HPDE6-E6E7 (cell line): ENCODE data around the gene SLC35A4.
A peak's percentile ranks its signal among the peaks of the same experiment; 100 is the strongest.
"Not testable (repeated sequence)": the region's sequence is repeated elsewhere in the genome, so short reads cannot be mapped to it uniquely, and the experiment has no call there.

ENCODE experiments used
- DNase-seq: peaks from one replicate; pipeline ENCODE4 v3.0.0; 2011; ENCODE audit warnings: missing footprints; ENCODE audit errors: extremely low spot score

Gene SLC35A4

DNA sequence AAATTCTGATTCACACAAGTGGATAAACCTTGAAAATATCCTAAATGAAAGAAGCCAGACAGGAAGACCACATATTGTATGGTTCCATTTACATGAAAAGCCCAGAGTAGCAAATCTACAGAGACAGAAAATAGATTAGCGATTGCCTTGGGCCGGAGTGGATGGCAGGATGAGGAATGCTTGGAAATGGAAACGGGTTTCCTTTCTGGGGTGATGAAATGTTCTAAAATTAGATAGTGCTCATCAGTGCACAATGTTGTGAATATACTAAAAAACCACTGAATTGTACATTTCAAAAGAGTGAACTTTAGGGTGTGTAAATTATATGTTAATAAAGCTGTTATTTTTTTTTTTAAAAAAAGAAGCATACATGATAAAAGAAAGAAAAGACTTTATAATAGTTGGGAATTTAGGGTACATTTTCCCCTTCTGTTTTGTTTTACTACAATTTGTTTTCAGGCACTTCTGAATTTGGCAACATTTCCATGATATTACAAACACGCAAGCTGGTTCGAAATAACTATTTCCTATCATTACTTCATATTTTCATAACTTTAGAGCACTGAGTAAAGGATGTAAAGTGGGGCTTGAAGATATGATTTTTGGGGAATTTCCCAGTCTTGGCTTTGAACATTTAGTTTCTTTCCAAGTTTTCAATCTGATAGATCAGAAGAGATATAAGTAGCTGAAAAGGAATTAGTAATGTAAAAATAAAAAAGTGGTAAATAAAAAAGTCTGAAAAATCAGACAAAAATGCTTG lies 23.9 kb downstream of the SLC35A4 start:
- DNase-seq: no peak

DNA sequence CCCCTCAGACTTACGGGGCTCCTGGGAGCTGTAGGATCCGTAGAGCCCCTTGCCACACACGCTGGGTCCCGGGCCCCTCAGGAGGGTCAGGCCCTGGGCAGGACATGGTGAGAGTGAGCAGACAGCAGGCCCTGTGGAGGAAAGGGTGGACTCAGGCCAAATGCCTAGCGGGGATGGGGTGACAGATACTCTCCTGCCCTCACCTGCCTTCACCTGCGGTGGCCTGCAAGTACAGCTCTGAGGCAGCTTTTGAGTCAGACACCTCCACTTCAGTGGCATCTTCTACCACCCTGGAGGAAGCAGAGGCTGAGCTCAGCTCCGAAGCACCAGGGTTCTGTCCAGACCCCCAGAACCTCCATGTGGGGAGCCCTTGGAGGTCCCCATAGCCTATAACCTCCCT lies 26.2 kb downstream of the SLC35A4 start:
- DNase-seq: no peak

DNA sequence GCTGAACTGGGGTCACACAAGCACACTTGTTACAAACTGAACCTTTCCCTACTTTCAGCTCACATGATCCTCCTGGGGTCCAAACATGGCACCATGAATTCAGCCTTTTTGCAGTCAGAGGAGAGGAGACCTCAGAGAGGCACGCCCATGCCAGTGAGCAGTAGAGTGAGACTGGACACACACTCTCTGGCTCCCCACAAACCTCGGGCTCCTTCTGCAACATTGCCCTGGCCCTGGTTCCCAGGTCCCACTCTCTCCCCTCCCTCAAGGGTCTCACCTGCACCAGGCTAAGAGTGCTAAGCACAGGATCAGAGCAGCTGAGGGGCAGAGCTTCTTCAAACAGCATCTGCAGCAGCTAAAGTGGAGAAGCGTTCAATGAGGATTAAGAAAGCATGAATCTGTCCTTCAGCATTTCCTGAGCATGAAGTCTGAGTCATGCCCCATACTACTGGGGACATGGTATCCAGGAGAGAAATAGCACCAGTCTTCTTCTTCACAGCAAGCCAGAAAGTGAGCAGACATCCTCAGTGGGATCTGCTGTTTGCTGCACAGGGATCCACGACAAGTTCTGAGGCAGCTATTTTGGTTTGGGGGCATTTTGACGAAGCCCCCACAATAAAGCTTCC lies 27.2 kb downstream of the SLC35A4 start:
- peak; percentile 56 for DNase-seq

DNA sequence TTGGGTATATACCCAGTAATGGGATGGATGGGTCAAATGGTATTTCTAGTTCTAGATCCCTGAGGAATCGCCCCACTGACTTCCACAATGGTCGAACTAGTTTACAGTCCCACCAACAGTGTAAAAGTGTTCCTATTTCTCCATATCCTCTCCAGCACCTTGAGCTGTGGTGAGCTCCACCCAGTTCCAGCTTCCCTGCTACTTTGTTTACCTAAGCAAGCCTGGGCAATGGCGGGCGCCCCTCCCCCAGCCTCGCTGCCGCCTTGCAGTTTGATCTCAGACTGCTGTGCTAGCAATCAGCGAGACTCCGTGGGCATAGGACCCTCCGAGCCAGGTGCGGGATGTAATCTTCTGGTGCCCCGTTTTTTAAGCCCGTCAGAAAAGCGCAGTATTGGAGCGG lies 28.4 kb downstream of the SLC35A4 start:
- not testable (repeated sequence) for DNase-seq

DNA sequence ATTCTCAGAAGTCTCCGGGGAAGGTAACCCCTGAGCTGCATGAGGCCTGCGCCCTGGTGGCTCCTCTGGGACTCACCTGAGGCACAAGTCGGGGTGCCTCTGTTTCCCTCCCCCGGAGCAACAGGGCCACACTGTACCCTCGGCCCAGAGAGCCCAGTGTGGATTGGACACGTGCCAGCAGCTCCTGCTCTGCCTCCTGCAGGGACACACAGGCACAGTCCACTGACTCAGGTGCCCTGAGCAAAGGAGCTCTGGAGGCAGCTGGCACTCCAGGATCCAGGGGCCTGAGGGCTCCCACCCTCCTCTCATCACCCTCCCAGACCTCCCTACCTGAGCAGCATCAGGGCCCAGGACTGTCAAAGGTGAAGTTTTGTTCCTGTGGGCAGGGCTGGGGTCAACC lies 29.5 kb downstream of the SLC35A4 start:
- DNase-seq: no peak

DNA sequence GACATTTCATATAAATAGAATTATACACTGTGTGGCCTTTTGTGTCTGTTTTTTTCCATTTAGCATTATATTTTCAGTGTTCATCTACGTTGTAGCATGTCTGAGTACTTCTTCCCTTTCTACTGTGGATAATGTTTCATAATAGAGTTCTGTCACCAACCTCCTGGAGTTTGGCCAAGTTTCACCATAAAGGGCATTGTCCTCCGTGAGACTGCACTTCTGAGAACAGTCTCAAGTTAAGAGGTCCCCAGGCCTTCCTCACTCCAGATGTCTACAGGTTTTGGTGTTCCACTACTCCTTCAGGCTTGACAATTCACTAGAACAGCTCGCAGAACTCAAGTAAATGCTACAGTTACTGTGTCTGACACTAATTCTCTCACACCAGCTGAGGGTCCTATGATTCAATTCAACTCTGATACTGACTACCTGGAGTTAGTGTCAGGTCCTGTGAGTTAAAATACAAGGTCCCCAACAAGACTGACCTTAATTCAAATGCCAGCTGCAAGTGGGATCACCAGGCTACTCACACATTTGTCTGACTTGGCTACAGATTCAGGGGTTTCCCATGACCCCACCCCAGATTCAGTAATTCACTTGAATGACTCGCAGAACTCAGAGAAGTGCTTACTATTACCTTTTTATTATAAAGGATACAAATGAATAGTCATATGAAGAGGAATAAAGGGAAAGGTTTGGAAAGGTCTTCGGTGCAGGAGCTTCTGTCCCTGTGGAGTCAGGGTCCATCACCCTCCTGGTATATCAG lies 31.1 kb downstream of the SLC35A4 start:
- DNase-seq: no peak

DNA sequence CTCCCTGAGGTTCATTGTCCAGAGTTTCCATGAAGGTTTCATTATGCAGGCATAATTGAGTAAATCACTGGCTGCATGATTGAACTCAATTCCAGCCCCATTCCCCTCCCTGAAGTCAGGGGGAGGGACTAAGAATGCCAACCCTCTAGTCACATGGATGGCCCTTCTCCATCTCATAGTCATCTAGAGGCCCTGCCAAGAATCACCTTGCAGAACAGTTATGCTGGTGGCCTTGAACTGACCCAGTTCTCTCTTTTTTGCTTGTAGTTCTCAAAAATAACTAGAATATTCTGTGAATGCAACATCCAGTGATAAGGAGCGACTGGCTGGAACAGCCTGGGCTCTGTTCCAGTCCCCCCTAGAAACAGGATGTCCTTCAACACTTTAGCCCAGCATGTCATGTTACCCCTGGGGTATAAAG lies 31.7 kb downstream of the SLC35A4 start:
- DNase-seq: no peak

DNA sequence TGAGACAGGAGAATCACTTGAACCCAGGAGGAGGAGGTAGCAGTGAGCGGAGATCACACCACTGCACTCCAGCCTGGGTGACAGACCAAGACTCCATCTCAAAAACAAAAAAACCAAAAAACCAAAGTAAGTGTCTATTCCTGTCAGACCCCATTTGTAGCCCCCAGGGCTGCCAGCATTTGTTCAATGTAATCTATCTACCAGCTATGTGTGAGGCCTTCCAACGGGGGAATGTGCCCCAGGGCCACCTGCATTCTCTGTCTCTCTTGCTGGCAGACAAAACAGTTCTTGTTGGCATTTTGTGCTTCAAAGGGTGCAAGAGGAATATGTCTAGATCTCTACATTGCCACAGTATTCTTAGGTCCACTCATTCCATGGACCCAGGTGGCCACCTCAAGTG lies 34.2 kb downstream of the SLC35A4 start:
- DNase-seq: no peak

DNA sequence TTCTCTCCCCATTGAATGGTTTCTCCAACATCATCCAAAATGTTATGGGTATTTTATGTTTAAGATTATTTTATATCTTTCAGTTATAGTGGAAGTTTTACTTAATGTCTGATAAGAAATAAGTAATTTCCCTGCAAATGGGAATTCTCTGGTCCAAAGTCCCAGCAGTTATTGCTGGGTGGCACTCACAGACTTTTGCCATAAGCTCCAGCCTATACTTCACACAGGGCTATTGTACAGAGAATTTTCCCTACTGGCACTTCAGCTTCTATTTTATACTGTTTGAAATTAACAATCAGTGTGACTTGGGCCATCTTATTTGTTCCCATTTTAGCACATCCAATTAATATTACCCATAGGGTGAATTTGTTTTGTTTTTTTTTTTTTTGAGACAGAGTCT lies 35.5 kb downstream of the SLC35A4 start:
- no peak for DNase-seq

DNA sequence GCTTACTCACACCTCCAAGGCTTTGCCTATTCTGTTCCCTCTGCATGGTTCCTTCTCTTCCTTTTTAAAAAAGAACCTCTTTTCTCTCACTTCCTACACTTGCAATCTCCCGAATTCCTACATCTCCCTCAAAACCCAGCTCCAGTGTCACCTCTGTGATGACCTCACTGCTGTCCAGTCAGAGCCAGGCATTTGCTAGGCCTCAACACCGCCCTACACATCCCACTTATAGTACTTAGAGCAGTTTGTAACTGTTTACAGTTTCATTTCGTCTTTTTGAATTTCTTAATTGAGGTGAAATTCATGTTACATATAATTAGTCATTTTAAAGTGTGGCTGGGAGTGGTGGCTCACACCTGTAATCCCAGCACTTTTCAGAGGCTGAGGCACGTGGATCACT lies 37.5 kb downstream of the SLC35A4 start:
- no peak for DNase-seq

DNA sequence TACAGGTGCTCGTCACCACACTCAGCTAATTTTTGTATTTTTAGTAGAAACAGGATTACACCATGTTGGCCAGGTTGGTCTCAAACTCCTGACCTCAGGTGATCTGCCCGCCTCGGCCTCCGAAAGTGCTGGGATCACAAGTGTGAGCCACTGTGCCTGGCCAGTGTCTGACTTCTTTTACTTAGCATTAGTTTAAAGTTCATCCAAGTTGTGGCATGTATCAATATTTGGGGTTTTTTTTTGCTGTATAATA lies 38.7 kb downstream of the SLC35A4 start:
- not testable (repeated sequence) for DNase-seq

DNA sequence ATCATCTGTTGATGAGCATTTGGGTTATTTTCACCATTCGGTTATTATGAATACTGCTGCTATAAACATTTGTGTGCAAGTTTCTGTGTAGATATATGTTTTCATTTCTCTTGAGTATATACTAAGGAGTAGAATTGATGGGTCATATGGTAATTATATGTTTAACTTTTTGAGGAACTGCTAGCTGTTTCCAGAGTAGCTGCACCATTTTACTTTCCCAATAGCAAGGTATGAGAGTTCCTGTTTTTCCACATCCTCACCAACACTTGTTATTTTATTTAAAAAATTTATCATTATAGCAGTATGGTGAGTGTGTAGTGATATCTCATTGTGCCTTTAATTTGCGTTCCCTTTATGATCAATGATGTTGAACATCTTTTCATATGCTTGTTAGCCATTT lies 39.1 kb downstream of the SLC35A4 start:
- no peak for DNase-seq

DNA sequence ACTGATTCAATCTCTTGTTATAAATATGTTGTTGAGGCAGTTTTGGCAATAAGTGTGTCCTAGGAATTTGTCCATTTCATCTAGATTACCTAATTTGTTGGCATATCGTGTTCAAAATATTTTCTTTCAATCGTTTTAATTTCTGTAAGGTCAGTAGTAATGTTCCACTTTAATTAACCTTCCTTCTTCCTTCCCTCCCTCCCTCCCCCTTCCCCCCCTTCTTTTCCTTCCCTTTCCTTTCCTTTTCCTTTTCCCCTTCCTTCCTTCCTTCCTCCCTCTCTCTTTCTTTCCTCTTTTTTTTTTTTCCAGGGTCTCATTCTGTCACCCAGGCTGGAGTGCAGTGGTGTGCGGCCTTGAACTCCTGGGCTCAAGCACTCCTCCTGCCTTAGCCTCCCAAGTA lies 41.3 kb downstream of the SLC35A4 start:
- DNase-seq: no peak

DNA sequence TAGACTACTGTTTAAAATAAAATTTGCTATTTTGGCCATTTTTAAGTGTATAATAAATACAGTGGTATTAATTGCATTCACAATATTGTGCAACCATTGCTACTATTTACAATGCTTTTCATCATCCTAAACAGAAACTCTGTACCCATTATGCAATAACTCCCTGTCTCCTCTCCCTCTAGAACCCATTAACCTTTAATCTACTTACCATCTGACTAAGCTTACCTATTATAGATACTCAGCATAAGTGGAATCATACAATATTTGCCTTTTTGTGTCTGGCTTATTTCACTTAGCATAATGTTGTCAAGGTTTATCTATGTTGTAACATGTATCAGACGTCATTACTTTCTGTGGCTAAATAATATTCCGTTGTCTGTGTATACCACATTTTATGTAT lies 42.4 kb downstream of the SLC35A4 start:
- no peak for DNase-seq

DNA sequence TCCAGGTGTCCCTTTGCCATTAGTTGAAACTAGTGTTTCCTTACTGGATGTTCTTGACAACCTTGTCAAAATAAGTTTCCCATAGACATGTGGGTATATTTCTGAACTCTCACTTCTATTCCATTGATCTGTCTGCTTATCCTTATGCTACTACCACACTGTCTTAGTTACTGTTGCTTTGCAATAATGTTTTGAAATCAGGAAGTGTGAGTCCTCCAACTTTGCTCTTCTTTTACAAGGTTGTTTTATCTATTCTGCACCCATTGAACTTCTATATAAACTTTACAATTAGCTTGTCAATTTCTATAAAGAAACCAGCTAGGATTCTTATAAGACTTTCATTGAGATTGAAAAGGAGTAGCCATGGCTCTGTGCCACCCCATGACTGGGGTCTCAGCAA lies 44.1 kb downstream of the SLC35A4 start:
- DNase-seq: no peak

DNA sequence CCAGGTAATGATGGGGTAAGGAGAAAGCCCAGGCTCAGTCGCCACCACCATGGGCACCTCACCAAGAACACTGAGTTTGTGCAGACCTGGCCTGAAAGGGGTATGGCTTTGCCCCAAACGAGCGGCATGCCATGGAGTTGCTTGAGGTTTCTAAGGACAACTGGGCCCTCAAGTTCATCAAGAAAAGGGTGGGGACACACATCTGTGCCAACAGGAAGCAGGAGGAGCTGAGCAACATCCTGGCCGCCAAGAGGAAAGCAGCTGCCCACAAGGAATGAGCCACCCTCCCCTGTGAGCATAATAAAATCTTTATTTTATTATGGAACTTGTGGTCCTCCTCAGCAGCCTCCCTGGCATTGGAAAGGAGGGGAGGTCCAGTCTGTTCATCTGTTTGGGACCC lies 44.5 kb downstream of the SLC35A4 start:
- no peak for DNase-seq

DNA sequence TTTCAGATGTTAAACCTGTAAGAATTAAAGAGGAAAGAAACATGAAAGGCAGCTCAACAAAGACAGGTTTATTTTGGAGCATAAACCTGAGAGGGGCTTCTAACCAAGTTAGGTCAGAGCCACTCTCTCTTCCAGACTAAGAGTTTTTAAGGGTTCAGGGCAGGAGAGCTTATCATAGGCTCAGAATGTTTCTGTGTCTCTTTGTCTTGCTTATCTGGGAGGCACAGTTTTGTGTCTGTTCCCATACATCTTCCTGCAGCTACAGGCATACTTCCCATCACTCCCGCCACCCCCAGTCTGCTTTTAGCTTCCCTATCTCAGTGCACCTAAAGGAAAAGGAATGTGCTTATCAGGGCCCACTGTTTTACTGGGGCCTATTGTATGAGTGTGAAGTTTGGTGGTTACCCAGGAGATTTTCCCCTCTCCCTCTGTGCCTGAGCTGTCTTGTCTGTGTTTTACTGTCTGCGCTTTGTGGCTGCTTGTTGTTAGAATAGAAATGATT lies 46.4 kb downstream of the SLC35A4 start:
- no peak for DNase-seq
